ENCODE results near the gene TMEM214. TPM values are rescaled to one million over a fixed set of nuclear protein-coding genes. Genes with fewer than 3 reads are reported as not detected.
"Not testable (repeated sequence)": the region's sequence is repeated elsewhere in the genome, so short reads cannot be mapped to it uniquely, and the experiment has no call there.

Gene TMEM214
- total RNA-seq, 2 donors from 2014 or later = 42.4 to 47.3 TPM

- Mint-ChIP-seq H3K27me3 (no peaks in the 10 kb centered on the region), H3K4me3 (peak within 1 kb of the TSS; percentile 96), H3K27ac (peak within 1 kb of the TSS; percentile 96), H3K36me3 (ENCODE audit: low read depth) (no peaks in the 10 kb centered on the region), H3K4me1 (peaks cover 44% of the 10 kb centered on the region)
- DNase-seq (peak; percentile 84 to 89 (median 84)), ATAC-seq (peak; percentile 92)
- H3K9me3 ChIP-seq (ENCODE audit: control insufficient read depth, low read length, poor library complexity, severe bottlenecking) = no peaks in the 10 kb centered on the region
Measured at GRCh38 chr2:27071277-27071989, 38.7 kb downstream of the TMEM214 start, which contains the start of gene OST4. OST4 (minus strand) TSS chr2:27071654.

- Mint-ChIP-seq H3K36me3 (ENCODE audit: low read depth) (no peaks in the 10 kb centered on the region), H3K4me3 (peak overlapping the region; percentile 81), H3K27me3 (no peaks in the 10 kb centered on the region), H3K27ac (peak overlapping the region; percentile 96), H3K4me1 (peaks cover 47% of the 10 kb centered on the region)
- ATAC-seq (peak; percentile 23), DNase-seq (peak in 1 of 3 donors; percentile 26)
- no peaks in the 10 kb centered on the region for H3K9me3 ChIP-seq (ENCODE audit: control insufficient read depth, low read length, poor library complexity, severe bottlenecking)
Measured at GRCh38 chr2:27071990-27072830, 39.4 kb downstream of the TMEM214 start.

- peak overlapping the region; percentile 96 for H3K27ac Mint-ChIP-seq
- peak overlapping the region; percentile 67 for H3K4me3 Mint-ChIP-seq
- no peaks in the 10 kb centered on the region for H3K27me3 Mint-ChIP-seq
- no peaks in the 10 kb centered on the region for H3K9me3 ChIP-seq (ENCODE audit: control insufficient read depth, low read length, poor library complexity, severe bottlenecking)
- DNase-seq = no peak
- no peak for ATAC-seq
- peaks cover 48% of the 10 kb centered on the region for H3K4me1 Mint-ChIP-seq
- H3K36me3 Mint-ChIP-seq (ENCODE audit: low read depth) = no peaks in the 10 kb centered on the region
Measured at GRCh38 chr2:27072920-27073319, 40.2 kb downstream of the TMEM214 start.

GRCh38 chr2:27073782-27074181 is 41.0 kb downstream of the TMEM214 start:
- no peaks in the 10 kb centered on the region for H3K27me3 Mint-ChIP-seq
- no peak for ATAC-seq

GRCh38 chr2:27074738-27075565 is 42.2 kb downstream of the TMEM214 start:
- Mint-ChIP-seq H3K27me3 (no peaks in the 10 kb centered on the region), H3K27ac (peak overlapping the region; percentile 96), H3K4me1 (peaks cover 35% of the 10 kb centered on the region), H3K36me3 (ENCODE audit: low read depth) (no peaks in the 10 kb centered on the region), H3K4me3 (peak overlapping the region; percentile 45)
- H3K9me3 ChIP-seq (ENCODE audit: control insufficient read depth, low read length, poor library complexity, severe bottlenecking) = no peaks in the 10 kb centered on the region
- ATAC-seq = peak; percentile 21
- peak in 2 of 3 donors; percentile 28 to 40 for DNase-seq

More at GRCh38 chr2:27073782-27074181, 41.0 kb downstream of the TMEM214 start:
- Mint-ChIP-seq H3K4me1 (peaks cover 47% of the 10 kb centered on the region), H3K36me3 (ENCODE audit: low read depth) (no peaks in the 10 kb centered on the region), H3K4me3 (peak overlapping the region; percentile 56), H3K27ac (peak overlapping the region; percentile 96)
- DNase-seq = no peak
- no peaks in the 10 kb centered on the region for H3K9me3 ChIP-seq (ENCODE audit: control insufficient read depth, low read length, poor library complexity, severe bottlenecking)

- not testable (repeated sequence) for DNase-seq; ATAC-seq; H3K27me3 Mint-ChIP-seq; H3K4me3 Mint-ChIP-seq; H3K9me3 ChIP-seq (ENCODE audit: control insufficient read depth, low read length, poor library complexity, severe bottlenecking); H3K36me3 Mint-ChIP-seq (ENCODE audit: low read depth)
- Mint-ChIP-seq H3K27ac (peak overlapping the region; percentile 96), H3K4me1 (peaks cover 37% of the 10 kb centered on the region)
Measured at GRCh38 chr2:27075566-27075871, 42.8 kb downstream of the TMEM214 start.

GRCh38 chr2:27076323-27076722 is 43.6 kb downstream of the TMEM214 start:
- Mint-ChIP-seq H3K4me3 (no peak overlapping the region), H3K27me3 (no peaks in the 10 kb centered on the region), H3K36me3 (ENCODE audit: low read depth) (no peaks in the 10 kb centered on the region), H3K27ac (peak overlapping the region; percentile 96), H3K4me1 (peaks cover 39% of the 10 kb centered on the region)
- DNase-seq (no peak), ATAC-seq (no peak)
- no peaks in the 10 kb centered on the region for H3K9me3 ChIP-seq (ENCODE audit: control insufficient read depth, low read length, poor library complexity, severe bottlenecking)

GRCh38 chr2:27077231-27077630 is 44.5 kb downstream of the TMEM214 start:
- H3K4me1 Mint-ChIP-seq = peaks cover 43% of the 10 kb centered on the region

GRCh38 chr2:27078267-27079194 is 45.8 kb downstream of the TMEM214 start, which contains the start of gene EMILIN1:
EMILIN1 (plus strand) TSS chr2:27078615; CDS start chr2:27079066, 451 bp downstream.
- H3K4me1 Mint-ChIP-seq = peaks cover 44% of the 10 kb centered on the region
- no peaks in the 10 kb centered on the region for H3K36me3 Mint-ChIP-seq (ENCODE audit: low read depth)
- H3K27ac Mint-ChIP-seq = no peak within 1 kb of the TSS
- DNase-seq (no peak), ATAC-seq (no peak)
- H3K27me3 Mint-ChIP-seq = no peaks in the 10 kb centered on the region
- no peaks in the 10 kb centered on the region for H3K9me3 ChIP-seq (ENCODE audit: control insufficient read depth, low read length, poor library complexity, severe bottlenecking)
- H3K4me3 Mint-ChIP-seq = no peak within 1 kb of the TSS

More at GRCh38 chr2:27077231-27077630, 44.5 kb downstream of the TMEM214 start:
- no peak for DNase-seq
- no peaks in the 10 kb centered on the region for H3K9me3 ChIP-seq (ENCODE audit: control insufficient read depth, low read length, poor library complexity, severe bottlenecking)
- H3K27ac Mint-ChIP-seq = no peak overlapping the region
- no peak for ATAC-seq
- H3K36me3 Mint-ChIP-seq (ENCODE audit: low read depth) = no peaks in the 10 kb centered on the region
- H3K27me3 Mint-ChIP-seq = no peaks in the 10 kb centered on the region
- no peak overlapping the region for H3K4me3 Mint-ChIP-seq

GRCh38 chr2:27079233-27080139 is 46.7 kb downstream of the TMEM214 start:
- Mint-ChIP-seq H3K27ac (no peak overlapping the region), H3K36me3 (ENCODE audit: low read depth) (no peaks in the 10 kb centered on the region), H3K4me3 (no peak overlapping the region)

GRCh38 chr2:27080140-27080469 is 47.3 kb downstream of the TMEM214 start:
- Mint-ChIP-seq H3K4me1 (peaks cover 38% of the 10 kb centered on the region), H3K36me3 (ENCODE audit: low read depth) (no peaks in the 10 kb centered on the region), H3K27me3 (no peaks in the 10 kb centered on the region), H3K27ac (no peak overlapping the region), H3K4me3 (no peak overlapping the region)
- ATAC-seq = no peak
- DNase-seq = no peak
- H3K9me3 ChIP-seq (ENCODE audit: control insufficient read depth, low read length, poor library complexity, severe bottlenecking) = no peaks in the 10 kb centered on the region

More at GRCh38 chr2:27079233-27080139, 46.7 kb downstream of the TMEM214 start:
- H3K9me3 ChIP-seq (ENCODE audit: control insufficient read depth, low read length, poor library complexity, severe bottlenecking) = no peaks in the 10 kb centered on the region
- no peak for DNase-seq
- no peaks in the 10 kb centered on the region for H3K27me3 Mint-ChIP-seq
- peaks cover 44% of the 10 kb centered on the region for H3K4me1 Mint-ChIP-seq
- no peak for ATAC-seq
